ENCODE data around the gene ZFYVE19.
"Not testable (repeated sequence)": the region's sequence is repeated elsewhere in the genome, so short reads cannot be mapped to it uniquely, and the experiment has no call there.

The ZFYVE19 gene

GRCh38 chr15:40847223-40847961 lies 40.5 kb downstream of the ZFYVE19 start:
- DNase-seq (ENCODE audit: low read depth): no peak

- DNase-seq (ENCODE audit: low read depth): no peak
Measured at GRCh38 chr15:40850576-40851112, 43.8 kb downstream of the ZFYVE19 start.

- no peak for DNase-seq (ENCODE audit: low read depth)
Measured at GRCh38 chr15:40852529-40852928, 45.6 kb downstream of the ZFYVE19 start.

GRCh38 chr15:40853241-40853890 lies 46.5 kb downstream of the ZFYVE19 start:
- DNase-seq (ENCODE audit: low read depth): no peak

DNA sequence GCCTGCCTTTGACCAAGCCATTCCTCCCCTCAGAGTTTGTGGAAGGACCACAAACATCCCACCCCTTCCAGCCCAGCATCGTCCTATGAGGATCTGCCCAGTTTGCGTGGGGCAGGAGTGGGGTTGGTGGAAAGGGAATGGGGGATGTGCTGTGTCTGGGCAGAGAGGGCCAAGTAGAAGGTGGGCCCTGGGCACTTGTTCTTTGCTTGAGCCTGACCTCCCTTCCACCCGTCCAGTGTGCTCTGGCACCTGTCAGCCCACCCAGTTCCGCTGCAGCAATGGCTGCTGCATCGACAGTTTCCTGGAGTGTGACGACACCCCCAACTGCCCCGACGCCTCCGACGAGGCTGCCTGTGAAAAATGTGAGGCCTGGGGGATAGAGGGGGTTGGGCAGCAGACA lies 47.3 kb downstream of the ZFYVE19 start:
- DNase-seq (ENCODE audit: low read depth): no peak

- no peak for DNase-seq (ENCODE audit: low read depth)
Measured at GRCh38 chr15:40855706-40856234, 48.9 kb downstream of the ZFYVE19 start.

GRCh38 chr15:40856746-40857145 lies 49.9 kb downstream of the ZFYVE19 start:
- DNase-seq (ENCODE audit: low read depth): no peak

GRCh38 chr15:40857601-40858341 lies 50.9 kb downstream of the ZFYVE19 start:
- DNase-seq (ENCODE audit: low read depth): peak; percentile 77

- no peak for DNase-seq (ENCODE audit: low read depth)
Measured at GRCh38 chr15:40858706-40859105, 51.8 kb downstream of the ZFYVE19 start.

GRCh38 chr15:40859206-40859851 lies 52.4 kb downstream of the ZFYVE19 start:
- peak; percentile 81 for DNase-seq (ENCODE audit: low read depth)

DNA sequence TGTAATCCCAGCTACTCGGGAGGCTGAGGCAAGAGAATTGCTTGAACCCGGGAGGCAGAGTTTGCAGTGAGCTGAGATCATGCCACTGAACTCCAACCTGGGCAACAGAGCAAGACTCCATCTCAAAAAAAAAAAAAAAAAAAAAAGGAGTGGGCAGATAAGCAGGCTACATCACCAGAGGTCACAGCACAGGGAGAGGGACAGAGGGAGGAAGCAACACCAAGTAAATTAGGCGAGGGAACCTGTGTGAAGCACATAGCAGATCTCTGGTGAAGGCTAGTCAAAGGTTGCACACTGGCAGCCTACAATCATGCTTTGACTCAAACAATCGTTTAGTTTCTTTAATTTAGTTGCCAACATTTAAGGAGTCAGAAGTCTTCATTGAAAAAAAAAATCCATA lies 54.3 kb downstream of the ZFYVE19 start:
- DNase-seq (ENCODE audit: low read depth): not testable (repeated sequence)

DNA sequence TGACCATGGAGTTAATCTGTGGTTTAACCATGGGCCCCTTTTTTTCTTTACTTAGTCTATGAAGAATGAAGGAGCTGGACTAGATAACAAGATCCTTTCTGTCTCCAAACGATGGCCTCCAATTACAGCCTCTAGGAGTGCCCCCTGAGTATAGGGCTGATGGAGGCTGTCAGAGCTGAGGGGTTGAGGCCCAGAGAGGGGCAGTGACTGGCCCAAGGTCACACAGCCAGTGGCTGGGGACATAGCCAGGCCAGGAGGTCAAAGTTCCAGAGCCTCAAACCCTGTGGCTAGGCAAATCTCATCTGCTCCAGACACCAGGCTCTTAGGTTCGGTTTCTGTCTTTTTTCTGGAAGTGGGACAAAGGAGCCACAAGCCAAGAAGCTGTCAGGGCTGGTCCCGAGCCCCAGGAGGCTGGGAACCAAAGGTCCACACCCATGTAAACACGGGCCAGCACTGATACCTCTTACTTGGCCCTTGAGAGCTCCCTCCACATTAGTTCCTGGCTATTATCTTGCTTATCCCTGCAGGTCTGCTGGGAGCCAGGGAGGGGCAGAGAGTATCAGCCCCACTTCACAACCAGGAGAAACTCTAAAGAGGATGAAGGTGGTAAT lies 56.9 kb downstream of the ZFYVE19 start:
- no peak for DNase-seq (ENCODE audit: low read depth)

Measured in activated T-cell treated with anti-CD3 and anti-CD28 coated beads for 1 hour (primary cell).